Stimulated activated naive CD8-positive, alpha-beta T cell treated with anti-CD3 and anti-CD28 coated beads, Interleukin-15, Interleukin-2, amounts not matched to agents 100 ng/mL and 50 ng/mL, for 24 hours (primary cell): ENCODE measurements around the gene GARS1.

ENCODE experiments used
- H3K27ac Mint-ChIP-seq: one replicate; pipeline ENCODE4 v1.8.0; 2021; ENCODE audit warnings: mild to moderate bottlenecking, mixed read lengths
- H3K27me3 Mint-ChIP-seq: one replicate; pipeline ENCODE4 v1.8.0; 2021; ENCODE audit warnings: mixed read lengths
- H3K36me3 Mint-ChIP-seq: one replicate; pipeline ENCODE4 v1.8.0; 2021; ENCODE audit warnings: low read depth, mixed read lengths
- H3K4me1 Mint-ChIP-seq: one replicate; pipeline ENCODE4 v1.8.0; 2021; ENCODE audit warnings: low read depth, mixed read lengths
- H3K4me3 Mint-ChIP-seq: one replicate; pipeline ENCODE4 v1.8.0; 2021; ENCODE audit warnings: mild to moderate bottlenecking, mixed read lengths
- H3K9me3 Mint-ChIP-seq: one replicate; pipeline ENCODE4 v1.8.0; 2021; ENCODE audit warnings: mixed read lengths

GARS1 gene

GRCh38 chr7:30664184-30664885, 69.7 kb downstream of the GARS1 start:
- Mint-ChIP-seq H3K27me3 (no peaks in the 10 kb centered on the region), H3K4me3 (no peak overlapping the region), H3K27ac (no peak overlapping the region), H3K4me1 (no peaks in the 10 kb centered on the region), H3K36me3 (no peaks in the 10 kb centered on the region), H3K9me3 (no peaks in the 10 kb centered on the region)

GRCh38 chr7:30665043-30665442, 70.4 kb downstream of the GARS1 start:
- H3K27me3 Mint-ChIP-seq: no peaks in the 10 kb centered on the region
- H3K4me3 Mint-ChIP-seq: no peak overlapping the region
- no peaks in the 10 kb centered on the region for H3K9me3 Mint-ChIP-seq
- no peaks in the 10 kb centered on the region for H3K4me1 Mint-ChIP-seq
- H3K36me3 Mint-ChIP-seq: no peaks in the 10 kb centered on the region
- H3K27ac Mint-ChIP-seq: no peak overlapping the region

- Mint-ChIP-seq H3K9me3 (no peaks in the 10 kb centered on the region), H3K4me1 (no peaks in the 10 kb centered on the region), H3K27me3 (no peaks in the 10 kb centered on the region), H3K27ac (no peak overlapping the region), H3K4me3 (no peak overlapping the region), H3K36me3 (no peaks in the 10 kb centered on the region)
These were observed 70.8 kb downstream of the GARS1 start for GRCh38 chr7:30665449-30665848.

- Mint-ChIP-seq H3K27me3 (peaks cover 3% of the 10 kb centered on the region), H3K27ac (no peak overlapping the region), H3K36me3 (no peaks in the 10 kb centered on the region), H3K9me3 (no peaks in the 10 kb centered on the region), H3K4me1 (no peaks in the 10 kb centered on the region), H3K4me3 (no peak overlapping the region)
These were observed 72.5 kb downstream of the GARS1 start for GRCh38 chr7:30667172-30667571.

GRCh38 chr7:30668102-30668501, 73.4 kb downstream of the GARS1 start:
- H3K27me3 Mint-ChIP-seq: peaks cover 3% of the 10 kb centered on the region
- no peaks in the 10 kb centered on the region for H3K36me3 Mint-ChIP-seq
- H3K4me3 Mint-ChIP-seq: no peak overlapping the region
- no peaks in the 10 kb centered on the region for H3K4me1 Mint-ChIP-seq
- H3K27ac Mint-ChIP-seq: no peak overlapping the region
- H3K9me3 Mint-ChIP-seq: no peaks in the 10 kb centered on the region

- Mint-ChIP-seq H3K27ac (no peak overlapping the region), H3K4me3 (no peak overlapping the region), H3K36me3 (no peaks in the 10 kb centered on the region), H3K4me1 (no peaks in the 10 kb centered on the region), H3K9me3 (no peaks in the 10 kb centered on the region), H3K27me3 (peaks cover 11% of the 10 kb centered on the region)
These were observed 77.3 kb downstream of the GARS1 start for GRCh38 chr7:30671793-30672465.

GRCh38 chr7:30674420-30674819, 79.7 kb downstream of the GARS1 start:
- no peak overlapping the region for H3K4me3 Mint-ChIP-seq
- no peaks in the 10 kb centered on the region for H3K4me1 Mint-ChIP-seq
- H3K36me3 Mint-ChIP-seq: no peaks in the 10 kb centered on the region
- H3K9me3 Mint-ChIP-seq: no peaks in the 10 kb centered on the region
- peaks cover 25% of the 10 kb centered on the region for H3K27me3 Mint-ChIP-seq
- no peak overlapping the region for H3K27ac Mint-ChIP-seq

- Mint-ChIP-seq H3K27ac (no peak overlapping the region), H3K36me3 (no peaks in the 10 kb centered on the region), H3K27me3 (peaks cover 30% of the 10 kb centered on the region), H3K9me3 (no peaks in the 10 kb centered on the region), H3K4me3 (no peak overlapping the region), H3K4me1 (no peaks in the 10 kb centered on the region)
These were observed 80.2 kb downstream of the GARS1 start for GRCh38 chr7:30674876-30675275.

- H3K27me3 Mint-ChIP-seq: peaks cover 58% of the 10 kb centered on the region
- no peak overlapping the region for H3K27ac Mint-ChIP-seq
- H3K4me1 Mint-ChIP-seq: peaks cover 12% of the 10 kb centered on the region
- no peaks in the 10 kb centered on the region for H3K9me3 Mint-ChIP-seq
- no peak overlapping the region for H3K4me3 Mint-ChIP-seq
- no peaks in the 10 kb centered on the region for H3K36me3 Mint-ChIP-seq
These were observed 84.1 kb downstream of the GARS1 start for GRCh38 chr7:30678805-30679204.

- Mint-ChIP-seq H3K4me3 (no peak overlapping the region), H3K27me3 (peaks cover 58% of the 10 kb centered on the region), H3K4me1 (peaks cover 12% of the 10 kb centered on the region), H3K36me3 (no peaks in the 10 kb centered on the region), H3K9me3 (no peaks in the 10 kb centered on the region), H3K27ac (no peak overlapping the region)
These were observed 85.0 kb downstream of the GARS1 start for GRCh38 chr7:30679664-30680063.

- H3K27ac Mint-ChIP-seq: no peak overlapping the region
- peaks cover 55% of the 10 kb centered on the region for H3K27me3 Mint-ChIP-seq
- no peaks in the 10 kb centered on the region for H3K36me3 Mint-ChIP-seq
- peak overlapping the region; percentile 68 for H3K4me3 Mint-ChIP-seq
- H3K4me1 Mint-ChIP-seq: peaks cover 12% of the 10 kb centered on the region
- no peaks in the 10 kb centered on the region for H3K9me3 Mint-ChIP-seq
These were observed 86.7 kb downstream of the GARS1 start for GRCh38 chr7:30681331-30681797.

- Mint-ChIP-seq H3K4me1 (peaks cover 12% of the 10 kb centered on the region), H3K9me3 (no peaks in the 10 kb centered on the region), H3K27me3 (peaks cover 51% of the 10 kb centered on the region), H3K4me3 (peak overlapping the region; percentile 68), H3K36me3 (no peaks in the 10 kb centered on the region), H3K27ac (no peak overlapping the region)
These were observed 87.1 kb downstream of the GARS1 start for GRCh38 chr7:30681815-30682211.

- H3K27me3 Mint-ChIP-seq: peaks cover 47% of the 10 kb centered on the region
- peak within 1 kb of the TSS; percentile 68 for H3K4me3 Mint-ChIP-seq
- no peaks in the 10 kb centered on the region for H3K36me3 Mint-ChIP-seq
- H3K9me3 Mint-ChIP-seq: no peaks in the 10 kb centered on the region
- peaks cover 12% of the 10 kb centered on the region for H3K4me1 Mint-ChIP-seq
- no peak within 1 kb of the TSS for H3K27ac Mint-ChIP-seq
These were observed 87.8 kb downstream of the GARS1 start, which contains the start of gene CRHR2 for GRCh38 chr7:30682212-30683083. Gene CRHR2 (minus strand): TSS chr7:30682456. CDS start chr7:30682280, 176 bp downstream.

GRCh38 chr7:30683306-30683705, 88.6 kb downstream of the GARS1 start:
- Mint-ChIP-seq H3K27me3 (peaks cover 47% of the 10 kb centered on the region), H3K4me3 (no peak overlapping the region), H3K27ac (no peak overlapping the region), H3K4me1 (peaks cover 12% of the 10 kb centered on the region), H3K36me3 (no peaks in the 10 kb centered on the region), H3K9me3 (no peaks in the 10 kb centered on the region)
